ENCODE results near the gene EBLN2.
"Not testable (repeated sequence)": the region's sequence is repeated elsewhere in the genome, so short reads cannot be mapped to it uniquely, and the experiment has no call there.

Gene EBLN2

GRCh38 chr3:73056014-73056844, 5.2 kb upstream of the EBLN2 start:
- H3F3A ChIP-seq (ENCODE audit: control insufficient read depth, insufficient read depth) = peaks cover 3% of the 10 kb centered on the region; the same call in 1 of the 2 replicates
- no peak overlapping the region for H3K4me3 ChIP-seq (ENCODE audit: low read length)
- no peak overlapping the region for H3K27ac ChIP-seq (ENCODE audit: low read depth, low read length)
- H3K27me3 ChIP-seq (ENCODE audit: control insufficient read depth, low read length) = no peaks in the 10 kb centered on the region
- no peaks in the 10 kb centered on the region for H3K4me1 ChIP-seq (ENCODE audit: control insufficient read depth, low read length)
- no peak overlapping the region for H3K4me2 ChIP-seq (ENCODE audit: low read length)
- TF ChIP-seq CTCF (IDR thresholded peaks at IDR 0.05; ENCODE audit: low read depth, low read length, poor library complexity, severe bottlenecking) (peak; percentile 37), EZH2phosphoT487 (IDR thresholded peaks at IDR 0.05; ENCODE audit: borderline replicate concordance, low read length) (no peak)
- H3K9me2 ChIP-seq (replicated peaks; ENCODE audit: control insufficient read depth, low read length) = no peaks in the 10 kb centered on the region
- peaks cover 40% of the 10 kb centered on the region for H3K36me3 ChIP-seq (ENCODE audit: control insufficient read depth, low read length)
- no peaks in the 10 kb centered on the region for H3K9me3 ChIP-seq (ENCODE audit: control insufficient read depth, insufficient read depth, low read length)
- peaks cover 69% of the 10 kb centered on the region for H3K79me2 ChIP-seq (ENCODE audit: control insufficient read depth, low read length)
- H4K20me1 ChIP-seq (ENCODE audit: control insufficient read depth, insufficient read depth, low read depth, low read length) = peaks cover 8% of the 10 kb centered on the region; the same call in 1 of the 2 replicates

- H4K20me1 ChIP-seq (ENCODE audit: control insufficient read depth, insufficient read depth, low read depth, low read length) = peaks cover 8% of the 10 kb centered on the region; the same call in 1 of the 2 replicates
- H3K36me3 ChIP-seq (ENCODE audit: control insufficient read depth, low read length) = peaks cover 45% of the 10 kb centered on the region
- H3K4me2 ChIP-seq (ENCODE audit: low read length) = no peak overlapping the region
- H3K9me2 ChIP-seq (replicated peaks; ENCODE audit: control insufficient read depth, low read length) = no peaks in the 10 kb centered on the region
- no peaks in the 10 kb centered on the region for H3K4me1 ChIP-seq (ENCODE audit: control insufficient read depth, low read length)
- no peaks in the 10 kb centered on the region for H3K27me3 ChIP-seq (ENCODE audit: control insufficient read depth, low read length)
- H3K4me3 ChIP-seq (ENCODE audit: low read length) = no peak overlapping the region
- H3K27ac ChIP-seq (ENCODE audit: low read depth, low read length) = no peak overlapping the region
- no peaks in the 10 kb centered on the region for H3K9me3 ChIP-seq (ENCODE audit: control insufficient read depth, insufficient read depth, low read length)
- H3F3A ChIP-seq (ENCODE audit: control insufficient read depth, insufficient read depth) = peaks cover 3% of the 10 kb centered on the region; the same call in 1 of the 2 replicates
- TF ChIP-seq CTCF (IDR thresholded peaks at IDR 0.05; ENCODE audit: low read depth, low read length, poor library complexity, severe bottlenecking) (no peak), EZH2phosphoT487 (IDR thresholded peaks at IDR 0.05; ENCODE audit: borderline replicate concordance, low read length) (no peak)
- H3K79me2 ChIP-seq (ENCODE audit: control insufficient read depth, low read length) = peaks cover 66% of the 10 kb centered on the region
Measured at GRCh38 chr3:73056845-73057150, 4.7 kb upstream of the EBLN2 start.

- Histone ChIP-seq H3K4me2 (ENCODE audit: low read length) (no peak overlapping the region), H3K27ac (ENCODE audit: low read depth, low read length) (no peak overlapping the region), H4K20me1 (ENCODE audit: control insufficient read depth, insufficient read depth, low read depth, low read length) (peaks cover 18% of the 10 kb centered on the region), H3K9me3 (ENCODE audit: control insufficient read depth, insufficient read depth, low read length) (no peaks in the 10 kb centered on the region), H3K9me2 (replicated peaks; ENCODE audit: control insufficient read depth, low read length) (no peaks in the 10 kb centered on the region), H3F3A (ENCODE audit: control insufficient read depth, insufficient read depth) (peaks cover 8% of the 10 kb centered on the region; the same call in 1 of the 2 replicates), H3K79me2 (ENCODE audit: control insufficient read depth, low read length) (peaks cover 50% of the 10 kb centered on the region), H3K4me1 (ENCODE audit: control insufficient read depth, low read length) (no peaks in the 10 kb centered on the region), H3K36me3 (ENCODE audit: control insufficient read depth, low read length) (peaks cover 75% of the 10 kb centered on the region), H3K27me3 (ENCODE audit: control insufficient read depth, low read length) (no peaks in the 10 kb centered on the region), H3K4me3 (ENCODE audit: low read length) (no peak overlapping the region)
- no peak for TF ChIP-seq CTCF (IDR thresholded peaks at IDR 0.05; ENCODE audit: low read depth, low read length, poor library complexity, severe bottlenecking)
- no peak for TF ChIP-seq EZH2phosphoT487 (IDR thresholded peaks at IDR 0.05; ENCODE audit: borderline replicate concordance, low read length)
Measured at GRCh38 chr3:73060302-73060723, 1.1 kb upstream of the EBLN2 start.

- peaks cover 52% of the 10 kb centered on the region for H3K36me3 ChIP-seq (ENCODE audit: control insufficient read depth, low read length)
- H3K79me2 ChIP-seq (ENCODE audit: control insufficient read depth, low read length); H3K4me1 ChIP-seq (ENCODE audit: control insufficient read depth, low read length); H3K4me2 ChIP-seq (ENCODE audit: low read length); H3K4me3 ChIP-seq (ENCODE audit: low read length); H3K9me3 ChIP-seq (ENCODE audit: control insufficient read depth, insufficient read depth, low read length); H3K27ac ChIP-seq (ENCODE audit: low read depth, low read length); H3K9me2 ChIP-seq (replicated peaks; ENCODE audit: control insufficient read depth, low read length); H3K27me3 ChIP-seq (ENCODE audit: control insufficient read depth, low read length): not testable (repeated sequence)
- peaks cover 20% of the 10 kb centered on the region for H3F3A ChIP-seq (ENCODE audit: control insufficient read depth, insufficient read depth)
- H4K20me1 ChIP-seq (ENCODE audit: control insufficient read depth, insufficient read depth, low read depth, low read length) = peaks cover 10% of the 10 kb centered on the region
Measured at GRCh38 chr3:73066243-73066642, 4.8 kb downstream of the EBLN2 start.

Measured in DOHH2 (cell line).